Progenitor cell of endocrine pancreas (in vitro differentiated cells): ENCODE data around the gene FURIN. TPM values are rescaled to one million over a fixed set of nuclear protein-coding genes. Genes with fewer than 3 reads are reported as not detected.
A peak's percentile ranks its signal among the peaks of the same experiment; 100 is the strongest.
"Not testable (repeated sequence)": the region's sequence is repeated elsewhere in the genome, so short reads cannot be mapped to it uniquely, and the experiment has no call there.

ENCODE experiments used
- DNase-seq: peaks from one replicate; pipeline ENCODE4 v3.0.0; 2021; ENCODE audit warnings: low spot score; ENCODE audit not compliant: unreplicated experiment
- H3K27ac Mint-ChIP-seq: 2 replicates; pipeline ENCODE4 v1.8.0; 2021; ENCODE audit warnings: mild to moderate bottlenecking, moderate library complexity, mixed read lengths
- H3K27me3 Mint-ChIP-seq: 2 replicates; pipeline ENCODE4 v1.8.0; 2021; ENCODE audit warnings: mixed read lengths
- H3K36me3 Mint-ChIP-seq: 2 replicates; pipeline ENCODE4 v1.8.0; 2022; ENCODE audit warnings: mixed read lengths; ENCODE audit not compliant: insufficient read depth
- H3K4me1 Mint-ChIP-seq: 2 replicates; pipeline ENCODE4 v1.8.0; 2021; ENCODE audit warnings: low read depth, mixed read lengths
- H3K4me3 Mint-ChIP-seq: 2 replicates; pipeline ENCODE4 v1.8.0; 2021; ENCODE audit warnings: low read depth, mild to moderate bottlenecking, moderate library complexity, mixed read lengths
- H3K9me3 Mint-ChIP-seq: 2 replicates; pipeline ENCODE4 v1.8.0; 2021; ENCODE audit warnings: low read depth, mixed read lengths
- CTCF ChIP-seq: fragments of 200-600 bp; sonication (generic); IDR thresholded peaks from one replicate; pipeline ENCODE4 v1.5.0; 2021; ENCODE audit warnings: antibody characterized with exemption, mild to moderate bottlenecking; ENCODE audit not compliant: unreplicated experiment
- total RNA-seq: library from RNA; stranded (reverse); gene quantifications from 2 replicates; pipeline ENCODE4 v1.2.1, GENCODE V29; 2021

The FURIN gene
- total RNA-seq, 1 donor from 2014 or later = 64.8 TPM

- H3K4me1 Mint-ChIP-seq = no peaks in the 10 kb centered on the region
- H3K4me3 Mint-ChIP-seq = no peak overlapping the region
- TF ChIP-seq CTCF = no peak
- H3K36me3 Mint-ChIP-seq = no peaks in the 10 kb centered on the region
- H3K27me3 Mint-ChIP-seq = no peaks in the 10 kb centered on the region
- no peaks in the 10 kb centered on the region for H3K9me3 Mint-ChIP-seq
- no peak overlapping the region for H3K27ac Mint-ChIP-seq
- no peak for DNase-seq
Measured at GRCh38 chr15:90845201-90845949, 23.0 kb upstream of the FURIN start.

- not testable (repeated sequence) for H3K4me3 Mint-ChIP-seq, H3K4me1 Mint-ChIP-seq, H3K27ac Mint-ChIP-seq, H3K9me3 Mint-ChIP-seq, DNase-seq, H3K36me3 Mint-ChIP-seq, H3K27me3 Mint-ChIP-seq
Measured at GRCh38 chr15:90849424-90849823, 19.0 kb upstream of the FURIN start.

- Mint-ChIP-seq H3K9me3 (no peaks in the 10 kb centered on the region), H3K27me3 (no peaks in the 10 kb centered on the region), H3K4me3 (no peak overlapping the region), H3K36me3 (no peaks in the 10 kb centered on the region), H3K27ac (no peak overlapping the region), H3K4me1 (no peaks in the 10 kb centered on the region)
- no peak for DNase-seq
- no peak for TF ChIP-seq CTCF
Measured at GRCh38 chr15:90851114-90851513, 17.3 kb upstream of the FURIN start.

GRCh38 chr15:90851940-90852339 lies 16.4 kb upstream of the FURIN start:
- TF ChIP-seq CTCF = no peak
- H3K36me3 Mint-ChIP-seq = no peaks in the 10 kb centered on the region
- no peak overlapping the region for H3K27ac Mint-ChIP-seq

GRCh38 chr15:90855139-90855538 lies 13.2 kb upstream of the FURIN start:
- DNase-seq = no peak
- H3K27ac Mint-ChIP-seq = no peak overlapping the region
- H3K4me3 Mint-ChIP-seq = no peak overlapping the region
- no peaks in the 10 kb centered on the region for H3K27me3 Mint-ChIP-seq
- no peaks in the 10 kb centered on the region for H3K36me3 Mint-ChIP-seq
- no peak for TF ChIP-seq CTCF
- no peaks in the 10 kb centered on the region for H3K9me3 Mint-ChIP-seq
- peaks cover 10% of the 10 kb centered on the region for H3K4me1 Mint-ChIP-seq

More at GRCh38 chr15:90851940-90852339, 16.4 kb upstream of the FURIN start:
- Mint-ChIP-seq H3K27me3 (no peaks in the 10 kb centered on the region), H3K4me1 (no peaks in the 10 kb centered on the region), H3K4me3 (no peak overlapping the region), H3K9me3 (no peaks in the 10 kb centered on the region)
- no peak for DNase-seq

- Mint-ChIP-seq H3K27me3 (no peaks in the 10 kb centered on the region), H3K9me3 (no peaks in the 10 kb centered on the region), H3K4me1 (peaks cover 10% of the 10 kb centered on the region), H3K36me3 (no peaks in the 10 kb centered on the region), H3K27ac (peak overlapping the region; percentile 64), H3K4me3 (no peak overlapping the region)
- no peak for DNase-seq
- TF ChIP-seq CTCF = no peak
Measured at GRCh38 chr15:90857337-90857736, 11.1 kb upstream of the FURIN start.
